ENCODE data around the gene WWC1.
A peak's percentile ranks its signal among the peaks of the same experiment; 100 is the strongest.
"Not testable (repeated sequence)": the region's sequence is repeated elsewhere in the genome, so short reads cannot be mapped to it uniquely, and the experiment has no call there.

The WWC1 gene

GRCh38 chr5:168334695-168335094 lies 43.2 kb downstream of the WWC1 start:
- DNase-seq (ENCODE audit: low read depth) = peak; percentile 45

GRCh38 chr5:168337361-168337760 lies 45.9 kb downstream of the WWC1 start:
- no peak for DNase-seq (ENCODE audit: low read depth)

GRCh38 chr5:168339109-168339771 lies 47.8 kb downstream of the WWC1 start:
- DNase-seq (ENCODE audit: low read depth) = no peak

- not testable (repeated sequence) for DNase-seq (ENCODE audit: low read depth)
Measured at GRCh38 chr5:168339772-168340140, 48.3 kb downstream of the WWC1 start.

- DNase-seq (ENCODE audit: low read depth) = no peak
Measured at GRCh38 chr5:168340487-168340886, 49.0 kb downstream of the WWC1 start.

GRCh38 chr5:168341178-168341577 lies 49.7 kb downstream of the WWC1 start:
- DNase-seq (ENCODE audit: low read depth) = no peak

- DNase-seq (ENCODE audit: low read depth) = no peak
Measured at GRCh38 chr5:168342151-168342825, 50.8 kb downstream of the WWC1 start.

- no peak for DNase-seq (ENCODE audit: low read depth)
Measured at GRCh38 chr5:168342985-168343384, 51.5 kb downstream of the WWC1 start.

GRCh38 chr5:168346417-168346816 lies 55.0 kb downstream of the WWC1 start:
- no peak for DNase-seq (ENCODE audit: low read depth)

- no peak for DNase-seq (ENCODE audit: low read depth)
Measured at GRCh38 chr5:168347368-168348083, 56.1 kb downstream of the WWC1 start.

- DNase-seq (ENCODE audit: low read depth) = no peak
Measured at GRCh38 chr5:168348084-168348414, 56.6 kb downstream of the WWC1 start.

- no peak for DNase-seq (ENCODE audit: low read depth)
Measured at GRCh38 chr5:168350315-168350714, 58.9 kb downstream of the WWC1 start.

- no peak for DNase-seq (ENCODE audit: low read depth)
Measured at GRCh38 chr5:168353216-168353957, 61.9 kb downstream of the WWC1 start.

GRCh38 chr5:168354397-168354796 lies 63.0 kb downstream of the WWC1 start:
- DNase-seq (ENCODE audit: low read depth) = no peak

- DNase-seq (ENCODE audit: low read depth) = no peak
Measured at GRCh38 chr5:168356171-168356570, 64.7 kb downstream of the WWC1 start.

- no peak for DNase-seq (ENCODE audit: low read depth)
Measured at GRCh38 chr5:168356592-168356991, 65.1 kb downstream of the WWC1 start.

- no peak for DNase-seq (ENCODE audit: low read depth)
Measured at GRCh38 chr5:168357876-168358275, 66.4 kb downstream of the WWC1 start.

GRCh38 chr5:168359820-168360460 lies 68.5 kb downstream of the WWC1 start:
- no peak for DNase-seq (ENCODE audit: low read depth)

- DNase-seq (ENCODE audit: low read depth) = no peak
Measured at GRCh38 chr5:168360521-168361285, 69.3 kb downstream of the WWC1 start.

- no peak for DNase-seq (ENCODE audit: low read depth)
Measured at GRCh38 chr5:168362097-168362885, 70.8 kb downstream of the WWC1 start.
